WTC11 (cell line): ENCODE data around the gene NCF2. TPM values are rescaled to one million over a fixed set of nuclear protein-coding genes. Genes with fewer than 3 reads are reported as not detected.

Source experiments
- ATAC-seq: fragments of 200-7000 bp; cut with Tn5 transposase; 2 replicates; pipeline ENCODE4 v1.10.0; 2021; ENCODE audit warnings: mild to moderate bottlenecking, moderate library complexity
- CTCF ChIA-PET: fragments of 300-600 bp; sonication (Branson Sonifier 250); formaldehyde crosslinking; loops from one replicate; lab custom pipeline; 2021; ENCODE audit warnings: antibody characterized with exemption; lab: Charles Lee
- POLR2A ChIA-PET: fragments of 350-600 bp; sonication (Branson Sonifier 250); formaldehyde crosslinking; loops from one replicate; lab custom pipeline; 2021; ENCODE audit warnings: antibody characterized with exemption; lab: Charles Lee
- DNase-seq: peaks from one replicate; pipeline ENCODE4 v3.0.0; 2021; ENCODE audit warnings: low spot score
- H3K27ac Mint-ChIP-seq: 2 replicates; pipeline ENCODE4 v1.8.0; 2021; ENCODE audit warnings: mixed read lengths
- H3K27me3 Mint-ChIP-seq: 2 replicates; pipeline ENCODE4 v1.8.0; 2021; ENCODE audit warnings: low read depth, mild to moderate bottlenecking, moderate library complexity, mixed read lengths
- H3K36me3 Mint-ChIP-seq: 2 replicates; pipeline ENCODE4 v1.8.0; 2021; ENCODE audit warnings: mixed read lengths
- H3K4me1 Mint-ChIP-seq: 2 replicates; pipeline ENCODE4 v1.8.0; 2022; ENCODE audit warnings: mixed read lengths
- H3K4me3 Mint-ChIP-seq: 2 replicates; pipeline ENCODE4 v1.8.0; 2021; ENCODE audit warnings: mild to moderate bottlenecking, moderate library complexity, mixed read lengths
- H3K9me3 Mint-ChIP-seq: 2 replicates; pipeline ENCODE4 v1.8.0; 2021; ENCODE audit warnings: mixed read lengths
- ELF4 ChIP-seq: sonication (generic); formaldehyde crosslinking; IDR thresholded peaks from 2 replicates; pipeline ENCODE4 v1.8.1; 2022; ENCODE audit warnings: low read depth, mild to moderate bottlenecking, moderate library complexity, missing genetic modification reagents
- EMX1 ChIP-seq: fragments of 250-450 bp; sonication (Bioruptor Pico); IDR thresholded peaks from 2 replicates; pipeline ENCODE4 v1.8.0; 2021; ENCODE audit warnings: mild to moderate bottlenecking
- ESRRA ChIP-seq: sonication (generic); formaldehyde crosslinking; IDR thresholded peaks from 2 replicates; pipeline ENCODE4 v1.8.1; 2022; ENCODE audit warnings: mild to moderate bottlenecking, missing genetic modification reagents, borderline replicate concordance
- FOXP1 ChIP-seq: sonication (generic); formaldehyde crosslinking; IDR thresholded peaks from 2 replicates; pipeline ENCODE4 v1.8.0; 2022; ENCODE audit warnings: missing genetic modification reagents, mild to moderate bottlenecking, moderate library complexity, borderline replicate concordance
- GRHL2 ChIP-seq: fragments of 250-450 bp; sonication (Bioruptor Pico); IDR thresholded peaks from 2 replicates; pipeline ENCODE4 v1.8.0; 2022; ENCODE audit warnings: mild to moderate bottlenecking, moderate library complexity; ENCODE audit not compliant: insufficient replicate concordance, severe bottlenecking
- JAZF1 ChIP-seq: fragments of 250-450 bp; sonication (Bioruptor Pico); IDR thresholded peaks from 2 replicates; pipeline ENCODE4 v1.9.0; 2021; ENCODE audit warnings: moderate library complexity, mild to moderate bottlenecking, inconsistent platforms
- MYBL2 ChIP-seq: sonication (generic); formaldehyde crosslinking; IDR thresholded peaks from 2 replicates; pipeline ENCODE4 v1.8.1; 2023; ENCODE audit warnings: mild to moderate bottlenecking, moderate library complexity, missing genetic modification reagents
- OVOL2 ChIP-seq: fragments of 250-450 bp; sonication (Bioruptor Pico); IDR thresholded peaks from 2 replicates; pipeline ENCODE4 v1.9.0; 2021; ENCODE audit warnings: mild to moderate bottlenecking, borderline replicate concordance
- PRRX2 ChIP-seq: fragments of 250-450 bp; sonication (Bioruptor Pico); IDR thresholded peaks from 2 replicates; pipeline ENCODE4 v1.8.0; 2021; ENCODE audit warnings: mild to moderate bottlenecking
- RELA ChIP-seq: sonication (generic); formaldehyde crosslinking; IDR thresholded peaks from 2 replicates; pipeline ENCODE4 v1.8.1; 2022; ENCODE audit warnings: missing genetic modification reagents, mild to moderate bottlenecking, borderline replicate concordance
- SOX15 ChIP-seq: fragments of 250-450 bp; sonication (Bioruptor Pico); IDR thresholded peaks from 2 replicates; pipeline ENCODE4 v1.9.0; 2021; ENCODE audit warnings: mild to moderate bottlenecking
- TEAD1 ChIP-seq: sonication (generic); formaldehyde crosslinking; IDR thresholded peaks from 2 replicates; pipeline ENCODE4 v1.8.0; 2022; ENCODE audit warnings: mild to moderate bottlenecking, missing genetic modification reagents
- ZNF219 ChIP-seq: sonication (generic); formaldehyde crosslinking; IDR thresholded peaks from 2 replicates; pipeline ENCODE4 v1.8.0; 2023; ENCODE audit warnings: missing genetic modification reagents, mild to moderate bottlenecking, borderline replicate concordance
- ZNF263 ChIP-seq: sonication (generic); formaldehyde crosslinking; IDR thresholded peaks from 2 replicates; pipeline ENCODE4 v1.8.1; 2022; ENCODE audit warnings: low read depth, mild to moderate bottlenecking, moderate library complexity, missing genetic modification reagents
- ZNF396 ChIP-seq: fragments of 250-450 bp; sonication (Bioruptor Pico); IDR thresholded peaks from 2 replicates; pipeline ENCODE4 v1.8.0; 2021; ENCODE audit warnings: mild to moderate bottlenecking, moderate library complexity, borderline replicate concordance
- ZNF671 ChIP-seq: fragments of 250-450 bp; sonication (Bioruptor Pico); IDR thresholded peaks from 2 replicates; pipeline ENCODE4 v1.8.0; 2021; ENCODE audit warnings: mild to moderate bottlenecking
- total RNA-seq: library from RNA; stranded (reverse); gene quantifications from 3 replicates; pipeline ENCODE4 v1.2.3, GENCODE V29; 2021
- TF ChIP-seq, protein P1 (sequence below): fragments of 250-450 bp; sonication (Bioruptor Pico); IDR thresholded peaks from 2 replicates; pipeline ENCODE4 v1.8.0; 2021; ENCODE audit warnings: mild to moderate bottlenecking
- TF ChIP-seq, protein P2 (sequence below): sonication (generic); formaldehyde crosslinking; IDR thresholded peaks from 2 replicates; pipeline ENCODE4 v1.8.0; 2022; ENCODE audit warnings: mild to moderate bottlenecking, missing genetic modification reagents
- TF ChIP-seq, protein P3 (sequence below): sonication (generic); formaldehyde crosslinking; IDR thresholded peaks from 2 replicates; pipeline ENCODE4 v1.8.1; 2022; ENCODE audit warnings: mild to moderate bottlenecking, moderate library complexity, missing genetic modification reagents
- TF ChIP-seq, protein P4 (sequence below): sonication (generic); formaldehyde crosslinking; IDR thresholded peaks from 2 replicates; pipeline ENCODE4 v1.8.1; 2023; ENCODE audit warnings: mild to moderate bottlenecking, missing genetic modification reagents
- TF ChIP-seq, protein P5 (sequence below): fragments of 250-450 bp; sonication (Bioruptor Pico); IDR thresholded peaks from 2 replicates; pipeline ENCODE4 v1.9.0; 2021; ENCODE audit warnings: mild to moderate bottlenecking
- TF ChIP-seq, protein P6 (sequence below): fragments of 250-450 bp; sonication (Bioruptor Pico); conservative IDR thresholded peaks from 2 replicates; pipeline ENCODE4 v1.9.0; 2021; ENCODE audit warnings: mild to moderate bottlenecking
- TF ChIP-seq, protein P7 (sequence below): sonication (generic); formaldehyde crosslinking; IDR thresholded peaks from 2 replicates; pipeline ENCODE4 v1.8.1; 2023; ENCODE audit warnings: mild to moderate bottlenecking, missing genetic modification reagents, moderate library complexity
- TF ChIP-seq, protein P8 (sequence below): sonication (generic); formaldehyde crosslinking; IDR thresholded peaks from 2 replicates; pipeline ENCODE4 v1.8.1; 2022; ENCODE audit warnings: low read depth, missing genetic modification reagents, borderline replicate concordance
- TF ChIP-seq, protein P9 (sequence below): fragments of 250-450 bp; sonication (Bioruptor Pico); IDR thresholded peaks from 2 replicates; pipeline ENCODE4 v1.9.0; 2021; ENCODE audit warnings: moderate library complexity, mild to moderate bottlenecking, inconsistent platforms, borderline replicate concordance

Gene NCF2
- total RNA-seq, 1 experiment from 2014 or later, result 0.52 TPM

DNA sequence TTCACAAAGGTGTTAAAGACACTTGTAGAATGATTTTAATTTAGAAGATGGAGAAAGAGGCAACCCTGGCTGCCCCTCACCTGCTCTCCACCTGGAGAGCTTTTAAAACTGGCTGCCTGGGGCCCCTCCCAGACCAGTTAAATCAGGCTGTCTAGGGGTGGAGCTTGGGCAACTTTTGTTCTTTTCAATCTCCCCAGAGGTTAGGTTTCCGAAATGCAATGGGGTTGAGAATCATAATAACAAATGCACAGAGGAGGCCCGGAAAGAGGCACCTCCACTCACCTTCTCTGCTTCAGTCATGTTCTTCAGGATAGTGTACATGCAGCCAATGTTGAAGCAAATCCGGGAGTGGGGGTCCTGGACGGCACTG is 400 bp downstream of the NCF2 start:
- POLR2A ChIA-PET, result no interaction called here
- H3K4me3 Mint-ChIP-seq, result no peak overlapping the region
- ATAC-seq (peak; percentile 56), DNase-seq (no peak)
- TF ChIP-seq, protein P1, sequence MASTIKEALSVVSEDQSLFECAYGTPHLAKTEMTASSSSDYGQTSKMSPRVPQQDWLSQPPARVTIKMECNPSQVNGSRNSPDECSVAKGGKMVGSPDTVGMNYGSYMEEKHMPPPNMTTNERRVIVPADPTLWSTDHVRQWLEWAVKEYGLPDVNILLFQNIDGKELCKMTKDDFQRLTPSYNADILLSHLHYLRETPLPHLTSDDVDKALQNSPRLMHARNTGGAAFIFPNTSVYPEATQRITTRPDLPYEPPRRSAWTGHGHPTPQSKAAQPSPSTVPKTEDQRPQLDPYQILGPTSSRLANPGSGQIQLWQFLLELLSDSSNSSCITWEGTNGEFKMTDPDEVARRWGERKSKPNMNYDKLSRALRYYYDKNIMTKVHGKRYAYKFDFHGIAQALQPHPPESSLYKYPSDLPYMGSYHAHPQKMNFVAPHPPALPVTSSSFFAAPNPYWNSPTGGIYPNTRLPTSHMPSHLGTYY (CRISPR knock-in tag), result no peak
- TF ChIP-seq EMX1 (CRISPR knock-in tag) (no peak), OVOL2 (CRISPR knock-in tag) (no peak), FOXP1 (CRISPR knock-in tag) (no peak), GRHL2 (no peak), ZNF671 (CRISPR knock-in tag) (no peak), ZNF219 (CRISPR knock-in tag) (no peak), MYBL2 (CRISPR knock-in tag) (no peak), JAZF1 (CRISPR knock-in tag) (no peak), ELF4 (CRISPR knock-in tag) (no peak), RELA (CRISPR knock-in tag) (no peak), SOX15 (no peak)
- TF ChIP-seq, protein P2, sequence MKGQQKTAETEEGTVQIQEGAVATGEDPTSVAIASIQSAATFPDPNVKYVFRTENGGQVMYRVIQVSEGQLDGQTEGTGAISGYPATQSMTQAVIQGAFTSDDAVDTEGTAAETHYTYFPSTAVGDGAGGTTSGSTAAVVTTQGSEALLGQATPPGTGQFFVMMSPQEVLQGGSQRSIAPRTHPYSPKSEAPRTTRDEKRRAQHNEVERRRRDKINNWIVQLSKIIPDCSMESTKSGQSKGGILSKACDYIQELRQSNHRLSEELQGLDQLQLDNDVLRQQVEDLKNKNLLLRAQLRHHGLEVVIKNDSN (CRISPR knock-in tag), result no peak
- TF ChIP-seq, protein P3, sequence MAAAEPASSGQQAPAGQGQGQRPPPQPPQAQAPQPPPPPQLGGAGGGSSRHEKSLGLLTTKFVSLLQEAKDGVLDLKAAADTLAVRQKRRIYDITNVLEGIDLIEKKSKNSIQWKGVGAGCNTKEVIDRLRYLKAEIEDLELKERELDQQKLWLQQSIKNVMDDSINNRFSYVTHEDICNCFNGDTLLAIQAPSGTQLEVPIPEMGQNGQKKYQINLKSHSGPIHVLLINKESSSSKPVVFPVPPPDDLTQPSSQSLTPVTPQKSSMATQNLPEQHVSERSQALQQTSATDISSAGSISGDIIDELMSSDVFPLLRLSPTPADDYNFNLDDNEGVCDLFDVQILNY (CRISPR knock-in tag), result no peak
- TF ChIP-seq, protein P4, sequence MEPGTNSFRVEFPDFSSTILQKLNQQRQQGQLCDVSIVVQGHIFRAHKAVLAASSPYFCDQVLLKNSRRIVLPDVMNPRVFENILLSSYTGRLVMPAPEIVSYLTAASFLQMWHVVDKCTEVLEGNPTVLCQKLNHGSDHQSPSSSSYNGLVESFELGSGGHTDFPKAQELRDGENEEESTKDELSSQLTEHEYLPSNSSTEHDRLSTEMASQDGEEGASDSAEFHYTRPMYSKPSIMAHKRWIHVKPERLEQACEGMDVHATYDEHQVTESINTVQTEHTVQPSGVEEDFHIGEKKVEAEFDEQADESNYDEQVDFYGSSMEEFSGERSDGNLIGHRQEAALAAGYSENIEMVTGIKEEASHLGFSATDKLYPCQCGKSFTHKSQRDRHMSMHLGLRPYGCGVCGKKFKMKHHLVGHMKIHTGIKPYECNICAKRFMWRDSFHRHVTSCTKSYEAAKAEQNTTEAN (CRISPR knock-in tag), result no peak
- H3K4me1 Mint-ChIP-seq, result peaks cover 39% of the 10 kb centered on the region
- no peaks in the 10 kb centered on the region for H3K27me3 Mint-ChIP-seq
- CTCF ChIA-PET, result no interaction called here
- H3K36me3 Mint-ChIP-seq, result no peaks in the 10 kb centered on the region
- no peaks in the 10 kb centered on the region for H3K9me3 Mint-ChIP-seq
- no peak overlapping the region for H3K27ac Mint-ChIP-seq

DNA sequence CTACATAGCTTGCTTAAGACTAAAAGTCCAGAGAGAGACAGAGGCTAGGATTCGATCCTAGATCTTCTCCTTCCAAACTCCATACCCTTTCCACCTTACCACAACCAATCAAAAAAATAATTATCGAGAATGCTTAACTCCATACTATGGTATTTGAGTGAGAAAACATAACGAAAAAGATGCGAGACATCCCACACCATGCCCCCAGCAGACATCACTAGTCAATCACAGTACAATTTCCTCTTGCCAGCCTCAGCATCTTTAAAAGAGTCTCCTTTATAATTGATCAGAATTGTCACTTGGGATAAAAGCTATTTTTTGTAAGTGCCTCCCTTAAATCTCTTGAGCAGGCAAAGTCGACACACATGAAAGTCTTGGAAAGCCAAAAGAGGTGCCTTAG is 875 bp downstream of the NCF2 start:
- H3K27me3 Mint-ChIP-seq, result no peaks in the 10 kb centered on the region
- H3K9me3 Mint-ChIP-seq, result no peaks in the 10 kb centered on the region
- POLR2A ChIA-PET, result no interaction called here
- peaks cover 39% of the 10 kb centered on the region for H3K4me1 Mint-ChIP-seq
- ATAC-seq, result no peak
- CTCF ChIA-PET, result no interaction called here
- H3K4me3 Mint-ChIP-seq, result no peak overlapping the region
- no peak for DNase-seq
- no peaks in the 10 kb centered on the region for H3K36me3 Mint-ChIP-seq
- no peak overlapping the region for H3K27ac Mint-ChIP-seq
- TF ChIP-seq ESRRA (CRISPR knock-in tag), result no peak
- TF ChIP-seq ZNF263, result no peak
- TF ChIP-seq SOX15, result no peak
- no peak for TF ChIP-seq TEAD1 (CRISPR knock-in tag)
- TF ChIP-seq, protein P5, sequence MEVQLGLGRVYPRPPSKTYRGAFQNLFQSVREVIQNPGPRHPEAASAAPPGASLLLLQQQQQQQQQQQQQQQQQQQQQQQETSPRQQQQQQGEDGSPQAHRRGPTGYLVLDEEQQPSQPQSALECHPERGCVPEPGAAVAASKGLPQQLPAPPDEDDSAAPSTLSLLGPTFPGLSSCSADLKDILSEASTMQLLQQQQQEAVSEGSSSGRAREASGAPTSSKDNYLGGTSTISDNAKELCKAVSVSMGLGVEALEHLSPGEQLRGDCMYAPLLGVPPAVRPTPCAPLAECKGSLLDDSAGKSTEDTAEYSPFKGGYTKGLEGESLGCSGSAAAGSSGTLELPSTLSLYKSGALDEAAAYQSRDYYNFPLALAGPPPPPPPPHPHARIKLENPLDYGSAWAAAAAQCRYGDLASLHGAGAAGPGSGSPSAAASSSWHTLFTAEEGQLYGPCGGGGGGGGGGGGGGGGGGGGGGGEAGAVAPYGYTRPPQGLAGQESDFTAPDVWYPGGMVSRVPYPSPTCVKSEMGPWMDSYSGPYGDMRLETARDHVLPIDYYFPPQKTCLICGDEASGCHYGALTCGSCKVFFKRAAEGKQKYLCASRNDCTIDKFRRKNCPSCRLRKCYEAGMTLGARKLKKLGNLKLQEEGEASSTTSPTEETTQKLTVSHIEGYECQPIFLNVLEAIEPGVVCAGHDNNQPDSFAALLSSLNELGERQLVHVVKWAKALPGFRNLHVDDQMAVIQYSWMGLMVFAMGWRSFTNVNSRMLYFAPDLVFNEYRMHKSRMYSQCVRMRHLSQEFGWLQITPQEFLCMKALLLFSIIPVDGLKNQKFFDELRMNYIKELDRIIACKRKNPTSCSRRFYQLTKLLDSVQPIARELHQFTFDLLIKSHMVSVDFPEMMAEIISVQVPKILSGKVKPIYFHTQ, result no peak
- TF ChIP-seq ZNF396 (CRISPR knock-in tag), result no peak
- no peak for TF ChIP-seq PRRX2
- TF ChIP-seq, protein P6, sequence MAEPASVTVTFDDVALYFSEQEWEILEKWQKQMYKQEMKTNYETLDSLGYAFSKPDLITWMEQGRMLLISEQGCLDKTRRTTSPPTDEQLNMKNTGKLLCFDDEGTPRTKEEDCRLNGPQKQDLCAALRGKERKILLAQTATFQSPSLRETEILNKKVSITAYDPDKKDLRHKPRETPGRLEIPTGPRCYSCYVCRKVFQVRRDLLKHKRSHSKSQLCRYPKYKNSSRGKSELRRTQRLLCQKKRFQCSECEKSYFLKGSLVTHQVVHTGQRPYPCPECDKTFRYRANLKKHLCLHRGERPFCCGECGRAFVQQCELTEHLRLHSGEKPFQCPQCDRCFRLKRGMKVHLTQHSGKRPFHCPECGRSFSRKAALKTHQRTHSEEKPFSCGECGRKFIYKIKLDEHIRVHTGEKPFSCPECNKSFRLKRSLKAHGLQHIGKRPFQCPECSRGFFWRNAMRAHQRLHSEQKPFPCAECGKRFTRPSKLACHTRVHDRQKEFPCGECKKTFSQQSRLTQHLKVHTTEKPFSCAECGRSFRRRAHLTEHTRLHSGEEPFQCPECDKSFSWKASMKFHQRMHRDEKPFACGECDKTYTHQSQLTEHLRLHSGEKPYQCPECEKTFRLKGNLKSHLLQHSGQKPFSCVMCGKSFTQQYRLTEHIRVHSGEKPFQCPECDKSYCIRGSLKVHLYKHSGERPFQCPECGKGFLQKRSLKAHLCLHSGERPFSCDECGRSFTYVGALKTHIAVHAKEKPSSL (CRISPR knock-in tag), result no peak
- TF ChIP-seq, protein P7, sequence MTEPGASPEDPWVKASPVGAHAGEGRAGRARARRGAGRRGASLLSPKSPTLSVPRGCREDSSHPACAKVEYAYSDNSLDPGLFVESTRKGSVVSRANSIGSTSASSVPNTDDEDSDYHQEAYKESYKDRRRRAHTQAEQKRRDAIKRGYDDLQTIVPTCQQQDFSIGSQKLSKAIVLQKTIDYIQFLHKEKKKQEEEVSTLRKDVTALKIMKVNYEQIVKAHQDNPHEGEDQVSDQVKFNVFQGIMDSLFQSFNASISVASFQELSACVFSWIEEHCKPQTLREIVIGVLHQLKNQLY (CRISPR knock-in tag), result no peak
- TF ChIP-seq, protein P8, sequence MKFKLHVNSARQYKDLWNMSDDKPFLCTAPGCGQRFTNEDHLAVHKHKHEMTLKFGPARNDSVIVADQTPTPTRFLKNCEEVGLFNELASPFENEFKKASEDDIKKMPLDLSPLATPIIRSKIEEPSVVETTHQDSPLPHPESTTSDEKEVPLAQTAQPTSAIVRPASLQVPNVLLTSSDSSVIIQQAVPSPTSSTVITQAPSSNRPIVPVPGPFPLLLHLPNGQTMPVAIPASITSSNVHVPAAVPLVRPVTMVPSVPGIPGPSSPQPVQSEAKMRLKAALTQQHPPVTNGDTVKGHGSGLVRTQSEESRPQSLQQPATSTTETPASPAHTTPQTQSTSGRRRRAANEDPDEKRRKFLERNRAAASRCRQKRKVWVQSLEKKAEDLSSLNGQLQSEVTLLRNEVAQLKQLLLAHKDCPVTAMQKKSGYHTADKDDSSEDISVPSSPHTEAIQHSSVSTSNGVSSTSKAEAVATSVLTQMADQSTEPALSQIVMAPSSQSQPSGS, result no peak
- TF ChIP-seq, protein P9, sequence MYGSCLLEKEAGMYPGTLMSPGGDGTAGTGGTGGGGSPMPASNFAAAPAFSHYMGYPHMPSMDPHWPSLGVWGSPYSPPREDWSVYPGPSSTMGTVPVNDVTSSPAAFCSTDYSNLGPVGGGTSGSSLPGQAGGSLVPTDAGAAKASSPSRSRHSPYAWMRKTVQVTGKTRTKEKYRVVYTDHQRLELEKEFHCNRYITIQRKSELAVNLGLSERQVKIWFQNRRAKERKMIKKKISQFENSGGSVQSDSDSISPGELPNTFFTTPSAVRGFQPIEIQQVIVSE (CRISPR knock-in tag), result no peak
